K562 (cell line): ENCODE data around the gene CNPPD1. TPM values are rescaled to one million over a fixed set of nuclear protein-coding genes. Genes with fewer than 3 reads are reported as not detected.

ENCODE experiments used
- ATAC-seq: fragments of 200-7000 bp; cut with Tn5 transposase; 3 replicates; pipeline ENCODE4 v1.9.1; 2020; ENCODE audit warnings: moderate library complexity
- BruUV-seq: library from RNA; stranded (reverse); fragments of 400-500 nt; replicated peaks from 2 replicates; lab custom pipeline; 2021; lab: Mats Ljungman, UMichigan
- CTCF ChIA-PET: fragments of 300-600 bp; formaldehyde crosslinking; extraction: SDS; loops from one replicate; lab custom pipeline; 2021; ENCODE audit warnings: low intra/inter-chr PET ratio; lab: Yijun Ruan, JAX
- POLR2A ChIA-PET: fragments of 300-600, 350-650 bp; sonication (Branson Sonifier 250); formaldehyde crosslinking; extraction: SDS; loops from one replicate; lab custom pipeline; 2021; ENCODE audit warnings: antibody characterized with exemption, inconsistent platforms; lab: Yijun Ruan, JAX
- DNase-seq, 4 experiments: peaks; one replicate each; pipeline versions ENCODE4 v3.0.0 to v3.0.0-alpha.2; 2011 to 2018; ENCODE audit warnings: low spot score in 3 of 4, mixed read lengths in 3 of 4; ENCODE audit errors: extremely low read depth in 1 of 4
- FAIRE-seq: peaks from 2 replicates; lab custom pipeline; 2011; peaks lifted over from hg19 to GRCh38; lab: Jason Lieb, UNC
- H2AFZ ChIP-seq: 2 replicates; pipeline ENCODE4 v1.6.0; 2011; ENCODE audit warnings: low read depth, low read length, control low read depth, inconsistent platforms
- H3K27ac ChIP-seq: fragments of 200-600 bp; 3 replicates; pipeline ENCODE4 v1.8.0; 2011; ENCODE audit warnings: low read depth, mild to moderate bottlenecking, control low read depth, inconsistent platforms, low read length, moderate library complexity, mixed read lengths; ENCODE audit errors: extremely low read depth
- H3K27me3 ChIP-seq, 2 experiments: fragments of 300-600 bp in 1 of 2; 2 replicates in 1 of 2; 3 replicates in 1 of 2; pipeline versions ENCODE4 v1.6.0 to v1.8.0; 2011; ENCODE audit warnings: inconsistent platforms in 2 of 2, low read length in 2 of 2, mild to moderate bottlenecking in 1 of 2, mixed read lengths in 1 of 2, moderate library complexity in 1 of 2; ENCODE audit not compliant: control insufficient read depth in 2 of 2, insufficient read depth in 2 of 2
- H3K36me3 ChIP-seq: fragments of 300-600 bp; 3 replicates; pipeline ENCODE4 v1.8.0; 2011; ENCODE audit warnings: mild to moderate bottlenecking, low read length, inconsistent platforms; ENCODE audit not compliant: control insufficient read depth, insufficient read depth
- H3K4me1 ChIP-seq, 2 experiments: fragments of 200-600 bp in 1 of 2; replicated peaks in 1 of 2; 2 replicates in 1 of 2; 3 replicates in 1 of 2; pipeline versions ENCODE4 v1.5.1 to v1.8.0; 2011; ENCODE audit warnings: inconsistent platforms in 2 of 2, low read length in 2 of 2, mild to moderate bottlenecking in 1 of 2, mixed read lengths in 1 of 2, moderate library complexity in 1 of 2; ENCODE audit not compliant: control insufficient read depth in 2 of 2, insufficient read depth in 2 of 2
- H3K4me2 ChIP-seq: 2 replicates; pipeline ENCODE4 v1.6.1; 2011; ENCODE audit warnings: low read length, control low read depth, inconsistent platforms, mixed read lengths; ENCODE audit not compliant: insufficient read depth
- H3K4me3 ChIP-seq: fragments of 200-600 bp; sonication (generic), shearing (Covaris generic); 2 replicates; pipeline ENCODE4 v1.5.1; 2016; ENCODE audit warnings: control low read depth, inconsistent platforms
- H3K79me2 ChIP-seq: fragments of 200-600 bp; 3 replicates; pipeline ENCODE4 v1.8.0; 2011; ENCODE audit warnings: low read length, inconsistent platforms; ENCODE audit not compliant: control insufficient read depth, insufficient read depth
- H3K9ac ChIP-seq, 2 experiments: 2 replicates each; pipeline versions ENCODE4 v1.6.0 to v1.6.1; 2011; ENCODE audit warnings: low read depth in 2 of 2, low read length in 2 of 2, control low read depth in 1 of 2, inconsistent platforms in 1 of 2, mild to moderate bottlenecking in 1 of 2, mixed read lengths in 1 of 2; ENCODE audit not compliant: insufficient read depth in 1 of 2
- H3K9me1 ChIP-seq: one replicate; pipeline ENCODE4 v1.6.0; 2011; ENCODE audit warnings: inconsistent platforms, mild to moderate bottlenecking, low read length, moderate library complexity; ENCODE audit not compliant: control insufficient read depth, insufficient read depth
- H3K9me3 ChIP-seq: replicated peaks from 2 replicates; pipeline ENCODE4 v1.5.1; 2011; ENCODE audit warnings: low read depth, low read length, inconsistent platforms; ENCODE audit not compliant: control insufficient read depth, insufficient read depth
- H4K20me1 ChIP-seq: replicated peaks from 2 replicates; pipeline ENCODE4 v1.6.1; 2011; ENCODE audit warnings: low read length, inconsistent platforms, mixed read lengths; ENCODE audit not compliant: control insufficient read depth, insufficient read depth
- KAT8 ChIP-seq: fragments of 450-650 bp; IDR thresholded peaks from 2 replicates; pipeline ENCODE4 v1.6.1; 2016; ENCODE audit warnings: low read depth, mild to moderate bottlenecking
- NCOA6 ChIP-seq: fragments of 450-650 bp; IDR thresholded peaks from 2 replicates; pipeline ENCODE4 v1.6.1; 2017; ENCODE audit warnings: mild to moderate bottlenecking
- POLR2H ChIP-seq: IDR thresholded peaks from 2 replicates; pipeline ENCODE4 v1.6.1; 2016; ENCODE audit warnings: missing genetic modification characterization, low read depth, mild to moderate bottlenecking, control low read depth, missing compliant biosample characterization, moderate library complexity
- PYGO2 ChIP-seq: fragments of 450-650 bp; IDR thresholded peaks from 2 replicates; pipeline ENCODE4 v1.6.1; 2016; ENCODE audit warnings: mild to moderate bottlenecking, missing genetic modification characterization, moderate library complexity, missing compliant biosample characterization
- RFX1 ChIP-seq: fragments of 450-650 bp; IDR thresholded peaks from 2 replicates; pipeline ENCODE4 v1.6.1; 2016; ENCODE audit warnings: mild to moderate bottlenecking, moderate library complexity
- STAT5B ChIP-seq: fragments of 250-450 bp; sonication (Bioruptor Pico); IDR thresholded peaks from 2 replicates; pipeline ENCODE4 v1.8.0; 2021; ENCODE audit warnings: mild to moderate bottlenecking, inconsistent platforms
- TCF3 ChIP-seq: sonication (generic); formaldehyde crosslinking; IDR thresholded peaks from 2 replicates; pipeline ENCODE4 v1.4.0; 2020; ENCODE audit warnings: mild to moderate bottlenecking, missing genetic modification reagents
- ZBTB8A ChIP-seq: fragments of 450-650 bp; IDR thresholded peaks from 2 replicates; pipeline ENCODE4 v1.6.1; 2018; ENCODE audit warnings: mild to moderate bottlenecking, moderate library complexity; ENCODE audit not compliant: partially characterized antibody
- WGBS: fragments of 100-300 bp; shearing (Covaris generic); methylation state at CpG from one replicate; pipeline ENCODE4 v1.1.6; 2016; ENCODE audit warnings: low coverage, mixed read lengths; ENCODE audit not compliant: insufficient coverage; ENCODE audit errors: missing lambda C conversion rate; 5-methylcytosine and 5-hydroxymethylcytosine counted together
- in situ Hi-C: fragments of 300-500 bp; cut with MboI; formaldehyde crosslinking; loops from 4 replicates; pipeline ENCODE4 v1.15.0; 2018; ENCODE audit warnings: inconsistent platforms, mixed read lengths
- intact Hi-C: fragments of 100-400 bp; cut with micrococcal nuclease; formaldehyde crosslinking; loops from 2 replicates; pipeline ENCODE4 v1.14.2; 2022
- polyA plus RNA-seq, 8 experiments: library from polyadenylated mRNA; depleted of rRNA in 4 of 8; stranded (reverse) in 5 of 8; unstranded in 3 of 8; fragments of >200 nt; fragmentation: Nextera tagmentation in 2 of 8; fragmentation: Illumina TruSeq in 1 of 8; extraction: Ambion mirVana in 2 of 8; extraction: Trizol in 1 of 8; gene quantifications; 2 replicates each; pipeline versions ENCODE4 v1.2.1 to v1.2.3, GENCODE V29; 2011 to 2014; ENCODE audit warnings: inconsistent platforms in 1 of 8, missing spikeins in 1 of 8
- total RNA-seq, 7 experiments: library from RNA; depleted of rRNA in 6 of 7; stranded (reverse); fragments of >200 nt in 6 of 7; fragmentation: Illumina TruSeq in 2 of 7; extraction: Trizol in 2 of 7; gene quantifications; 2 replicates each; pipeline versions ENCODE4 v1.2.1 to v1.2.3, GENCODE V29; 2011 to 2021; ENCODE audit warnings: low replicate concordance in 1 of 7
- TF ChIP-seq, protein P1 (sequence below): fragments of 250-450 bp; sonication (Bioruptor Pico); IDR thresholded peaks from 2 replicates; pipeline ENCODE4 v1.9.0; 2021; ENCODE audit warnings: mild to moderate bottlenecking, inconsistent platforms
- TF ChIP-seq, protein P2 (sequence below): fragments of 200-800 bp; sonication (Bioruptor generic); IDR thresholded peaks from 2 replicates; pipeline ENCODE4 v1.6.1; 2017; ENCODE audit warnings: missing genetic modification characterization, missing compliant biosample characterization
- TF ChIP-seq, protein P3 (sequence below): fragments of 450-650 bp; IDR thresholded peaks from one replicate; pipeline ENCODE4 v1.6.1; 2018; ENCODE audit warnings: mild to moderate bottlenecking, moderate library complexity; ENCODE audit not compliant: partially characterized antibody
- TF ChIP-seq, protein P4 (sequence below), 3 experiments: fragments of 200-800 bp in 1 of 3; fragments of 250-450 bp in 1 of 3; fragments of 450-650 bp in 1 of 3; sonication (Bioruptor Pico) in 1 of 3; sonication (Bioruptor generic) in 1 of 3; formaldehyde crosslinking in 1 of 3; IDR thresholded peaks; 2 replicates each; pipeline versions ENCODE4 v1.6.1 to v1.8.0; 2016 to 2022; ENCODE audit warnings: mild to moderate bottlenecking in 2 of 3, missing genetic modification characterization in 2 of 3, missing compliant biosample characterization in 1 of 3, moderate library complexity in 1 of 3

The CNPPD1 gene
- total and polyA plus RNA-seq, 9 of the 15 experiments (the other 6 are each of a cell fraction or from before 2014, with no cell fraction given), result 9.9 to 53.5 (median 27.0) TPM

DNA sequence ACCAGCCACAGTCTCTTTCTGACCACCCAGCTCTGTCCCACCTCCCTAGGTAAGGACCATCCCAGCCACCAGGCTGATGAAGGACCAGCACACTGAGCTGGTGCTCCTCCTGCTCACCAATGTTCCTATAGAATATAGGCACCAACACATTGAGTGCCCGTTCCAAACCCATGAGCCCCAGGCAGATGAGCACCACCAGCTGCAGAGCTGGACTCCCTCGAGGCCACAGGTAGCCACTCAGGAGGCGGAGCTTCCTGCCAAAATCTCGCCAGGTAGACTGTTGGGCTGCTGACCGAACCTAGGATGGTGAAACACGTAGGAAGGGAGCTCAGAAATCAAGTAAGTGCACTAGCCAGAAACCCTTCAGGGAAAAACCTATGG, 39.8 kb upstream of the CNPPD1 start:
- Histone ChIP-seq H3K4me1 (peaks cover 13 to 50% of the 10 kb centered on the region in 2 experiments; a peak in 4 of 5 replicates), H3K9me1 (no peaks in the 10 kb centered on the region), H3K79me2 (peaks cover 27% of the 10 kb centered on the region), H4K20me1 (0 out of 2 replicates have a peak, but pooled peaks cover 2% of the 10 kb centered on the region), H3K4me2 (no peak overlapping the region), H3K4me3 (no peak overlapping the region), H3K27ac (no peak overlapping the region; the same call in 2 of the 3 replicates), H3K9me3 (no peaks in the 10 kb centered on the region), H3K27me3 (no peaks in the 10 kb centered on the region), H3K9ac (peak overlapping the region; percentile 20 to 55; a peak in 1 of 4 replicates), H3K36me3 (peaks cover 70% of the 10 kb centered on the region)
- in situ Hi-C loops, result no loop called here
- ChIA-PET CTCF (no interaction called here), POLR2A (interaction anchor here (0.8 to 1.6 kb wide), 3 partner anchors 8 to 11 kb away, joined by 3 to 6 read pairs (median 4); no protein-coding TSS in a partner anchor)
- BruUV-seq, result no TSS peak
- WGBS, result 91% methylated on average over 6 of the region's 6 CpGs
- no peak for FAIRE-seq
- intact Hi-C loops, result no loop called here
- no peak for ATAC-seq
- TF ChIP-seq TCF3 (CRISPR knock-in tag) (no peak), POLR2H (tag) (no peak), KAT8 (no peak), STAT5B (CRISPR knock-in tag) (no peak), NCOA6 (no peak), ZBTB8A (no peak), RFX1 (no peak), PYGO2 (tag) (no peak)
- TF ChIP-seq, protein P1, sequence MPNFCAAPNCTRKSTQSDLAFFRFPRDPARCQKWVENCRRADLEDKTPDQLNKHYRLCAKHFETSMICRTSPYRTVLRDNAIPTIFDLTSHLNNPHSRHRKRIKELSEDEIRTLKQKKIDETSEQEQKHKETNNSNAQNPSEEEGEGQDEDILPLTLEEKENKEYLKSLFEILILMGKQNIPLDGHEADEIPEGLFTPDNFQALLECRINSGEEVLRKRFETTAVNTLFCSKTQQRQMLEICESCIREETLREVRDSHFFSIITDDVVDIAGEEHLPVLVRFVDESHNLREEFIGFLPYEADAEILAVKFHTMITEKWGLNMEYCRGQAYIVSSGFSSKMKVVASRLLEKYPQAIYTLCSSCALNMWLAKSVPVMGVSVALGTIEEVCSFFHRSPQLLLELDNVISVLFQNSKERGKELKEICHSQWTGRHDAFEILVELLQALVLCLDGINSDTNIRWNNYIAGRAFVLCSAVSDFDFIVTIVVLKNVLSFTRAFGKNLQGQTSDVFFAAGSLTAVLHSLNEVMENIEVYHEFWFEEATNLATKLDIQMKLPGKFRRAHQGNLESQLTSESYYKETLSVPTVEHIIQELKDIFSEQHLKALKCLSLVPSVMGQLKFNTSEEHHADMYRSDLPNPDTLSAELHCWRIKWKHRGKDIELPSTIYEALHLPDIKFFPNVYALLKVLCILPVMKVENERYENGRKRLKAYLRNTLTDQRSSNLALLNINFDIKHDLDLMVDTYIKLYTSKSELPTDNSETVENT (CRISPR knock-in tag), result no peak
- TF ChIP-seq, protein P2, sequence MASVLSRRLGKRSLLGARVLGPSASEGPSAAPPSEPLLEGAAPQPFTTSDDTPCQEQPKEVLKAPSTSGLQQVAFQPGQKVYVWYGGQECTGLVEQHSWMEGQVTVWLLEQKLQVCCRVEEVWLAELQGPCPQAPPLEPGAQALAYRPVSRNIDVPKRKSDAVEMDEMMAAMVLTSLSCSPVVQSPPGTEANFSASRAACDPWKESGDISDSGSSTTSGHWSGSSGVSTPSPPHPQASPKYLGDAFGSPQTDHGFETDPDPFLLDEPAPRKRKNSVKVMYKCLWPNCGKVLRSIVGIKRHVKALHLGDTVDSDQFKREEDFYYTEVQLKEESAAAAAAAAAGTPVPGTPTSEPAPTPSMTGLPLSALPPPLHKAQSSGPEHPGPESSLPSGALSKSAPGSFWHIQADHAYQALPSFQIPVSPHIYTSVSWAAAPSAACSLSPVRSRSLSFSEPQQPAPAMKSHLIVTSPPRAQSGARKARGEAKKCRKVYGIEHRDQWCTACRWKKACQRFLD (CRISPR knock-in tag), result no peak
- TF ChIP-seq, protein P3, sequence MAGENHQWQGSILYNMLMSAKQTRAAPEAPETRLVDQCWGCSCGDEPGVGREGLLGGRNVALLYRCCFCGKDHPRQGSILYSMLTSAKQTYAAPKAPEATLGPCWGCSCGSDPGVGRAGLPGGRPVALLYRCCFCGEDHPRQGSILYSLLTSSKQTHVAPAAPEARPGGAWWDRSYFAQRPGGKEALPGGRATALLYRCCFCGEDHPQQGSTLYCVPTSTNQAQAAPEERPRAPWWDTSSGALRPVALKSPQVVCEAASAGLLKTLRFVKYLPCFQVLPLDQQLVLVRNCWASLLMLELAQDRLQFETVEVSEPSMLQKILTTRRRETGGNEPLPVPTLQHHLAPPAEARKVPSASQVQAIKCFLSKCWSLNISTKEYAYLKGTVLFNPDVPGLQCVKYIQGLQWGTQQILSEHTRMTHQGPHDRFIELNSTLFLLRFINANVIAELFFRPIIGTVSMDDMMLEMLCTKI, result no peak
- TF ChIP-seq, protein P4, sequence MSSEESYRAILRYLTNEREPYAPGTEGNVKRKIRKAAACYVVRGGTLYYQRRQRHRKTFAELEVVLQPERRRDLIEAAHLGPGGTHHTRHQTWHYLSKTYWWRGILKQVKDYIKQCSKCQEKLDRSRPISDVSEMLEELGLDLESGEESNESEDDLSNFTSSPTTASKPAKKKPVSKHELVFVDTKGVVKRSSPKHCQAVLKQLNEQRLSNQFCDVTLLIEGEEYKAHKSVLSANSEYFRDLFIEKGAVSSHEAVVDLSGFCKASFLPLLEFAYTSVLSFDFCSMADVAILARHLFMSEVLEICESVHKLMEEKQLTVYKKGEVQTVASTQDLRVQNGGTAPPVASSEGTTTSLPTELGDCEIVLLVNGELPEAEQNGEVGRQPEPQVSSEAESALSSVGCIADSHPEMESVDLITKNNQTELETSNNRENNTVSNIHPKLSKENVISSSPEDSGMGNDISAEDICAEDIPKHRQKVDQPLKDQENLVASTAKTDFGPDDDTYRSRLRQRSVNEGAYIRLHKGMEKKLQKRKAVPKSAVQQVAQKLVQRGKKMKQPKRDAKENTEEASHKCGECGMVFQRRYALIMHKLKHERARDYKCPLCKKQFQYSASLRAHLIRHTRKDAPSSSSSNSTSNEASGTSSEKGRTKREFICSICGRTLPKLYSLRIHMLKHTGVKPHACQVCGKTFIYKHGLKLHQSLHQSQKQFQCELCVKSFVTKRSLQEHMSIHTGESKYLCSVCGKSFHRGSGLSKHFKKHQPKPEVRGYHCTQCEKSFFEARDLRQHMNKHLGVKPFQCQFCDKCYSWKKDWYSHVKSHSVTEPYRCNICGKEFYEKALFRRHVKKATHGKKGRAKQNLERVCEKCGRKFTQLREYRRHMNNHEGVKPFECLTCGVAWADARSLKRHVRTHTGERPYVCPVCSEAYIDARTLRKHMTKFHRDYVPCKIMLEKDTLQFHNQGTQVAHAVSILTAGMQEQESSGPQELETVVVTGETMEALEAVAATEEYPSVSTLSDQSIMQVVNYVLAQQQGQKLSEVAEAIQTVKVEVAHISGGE (CRISPR knock-in tag; IDR thresholded peaks at IDR 0.05), result no peak
- TF ChIP-seq, all 486 proteins: peak for 0
- no peak overlapping the region for H2AFZ ChIP-seq
- DNase-seq, result no peak
